GM19099 (cell line): ENCODE measurements around the gene HMX1.

Experiments used
- POLR2A ChIP-seq: IDR thresholded peaks from 3 replicates; pipeline ENCODE4 v1.6.1; 2011; ENCODE audit warnings: low read depth; ENCODE audit not compliant: insufficient read length; ENCODE audit errors: extremely low read depth

HMX1 gene

DNA sequence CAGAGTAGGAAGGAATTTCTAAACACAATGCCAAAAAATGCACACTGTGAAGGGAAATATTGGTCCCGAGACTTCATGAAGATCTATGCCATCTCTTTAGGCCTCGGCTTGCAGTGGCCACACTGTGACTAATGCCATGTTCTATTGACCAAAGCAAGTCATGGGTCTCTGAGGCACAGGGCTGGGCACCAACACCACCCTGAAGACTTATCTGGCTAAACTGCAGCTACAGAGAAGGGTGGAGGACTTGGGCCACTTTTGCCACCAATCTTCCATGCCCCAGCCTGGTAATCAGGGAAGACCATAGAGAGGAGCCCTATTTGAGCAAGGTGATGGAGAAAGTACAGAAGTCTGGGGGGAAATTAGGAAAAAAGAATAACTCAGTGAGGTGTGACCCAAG lies 42.1 kb downstream of the HMX1 start:
- TF ChIP-seq POLR2A: no peak

- no peak for TF ChIP-seq POLR2A
Measured at GRCh38 chr4:8828869-8829268, 42.8 kb downstream of the HMX1 start.

GRCh38 chr4:8821151-8821950 lies 50.3 kb downstream of the HMX1 start:
- no peak for TF ChIP-seq POLR2A

DNA sequence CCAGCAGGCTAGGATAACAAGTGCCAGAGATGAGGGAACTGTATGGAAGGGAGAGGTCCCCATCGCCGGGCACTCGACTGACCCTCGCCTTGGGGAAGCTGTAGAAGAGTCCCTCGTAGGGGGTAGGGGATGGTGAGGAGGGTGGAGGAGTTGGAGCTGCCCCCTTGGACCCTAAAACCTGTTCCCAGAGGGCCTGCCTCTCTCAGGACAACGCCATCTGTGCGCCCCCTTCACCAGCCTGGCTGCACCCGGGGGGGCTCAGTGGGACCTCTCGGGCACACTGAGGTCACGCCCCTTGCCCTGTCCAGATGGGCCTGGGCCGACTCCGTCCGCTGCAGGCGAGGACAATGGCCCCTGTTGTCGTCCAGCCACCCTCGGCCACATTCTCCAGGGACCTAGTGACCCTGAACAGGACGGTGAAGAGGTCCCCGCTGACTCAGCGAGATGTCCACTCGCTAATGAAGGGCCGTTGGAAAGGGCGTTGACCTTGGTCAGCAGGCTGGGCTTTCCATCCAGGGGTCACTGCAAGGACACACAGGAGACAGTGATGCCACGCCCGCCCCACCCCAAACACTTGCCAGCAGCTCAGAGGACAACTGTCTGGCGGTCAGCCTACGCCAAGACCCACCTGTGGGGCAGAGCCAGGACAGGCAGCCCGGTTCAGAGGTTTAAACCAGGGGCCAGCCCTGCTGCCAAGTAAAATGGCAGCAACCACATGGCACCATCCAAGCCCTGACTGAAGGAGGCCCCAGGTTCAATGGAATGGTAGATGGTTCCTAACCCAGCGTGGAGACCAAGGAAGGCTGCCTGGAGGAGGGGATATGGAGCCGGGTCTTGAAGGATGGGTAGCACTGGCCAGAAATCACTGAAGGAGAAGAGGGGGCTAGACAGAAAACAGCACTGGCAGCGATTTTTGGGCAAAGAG lies 51.2 kb downstream of the HMX1 start:
- TF ChIP-seq POLR2A: no peak

DNA sequence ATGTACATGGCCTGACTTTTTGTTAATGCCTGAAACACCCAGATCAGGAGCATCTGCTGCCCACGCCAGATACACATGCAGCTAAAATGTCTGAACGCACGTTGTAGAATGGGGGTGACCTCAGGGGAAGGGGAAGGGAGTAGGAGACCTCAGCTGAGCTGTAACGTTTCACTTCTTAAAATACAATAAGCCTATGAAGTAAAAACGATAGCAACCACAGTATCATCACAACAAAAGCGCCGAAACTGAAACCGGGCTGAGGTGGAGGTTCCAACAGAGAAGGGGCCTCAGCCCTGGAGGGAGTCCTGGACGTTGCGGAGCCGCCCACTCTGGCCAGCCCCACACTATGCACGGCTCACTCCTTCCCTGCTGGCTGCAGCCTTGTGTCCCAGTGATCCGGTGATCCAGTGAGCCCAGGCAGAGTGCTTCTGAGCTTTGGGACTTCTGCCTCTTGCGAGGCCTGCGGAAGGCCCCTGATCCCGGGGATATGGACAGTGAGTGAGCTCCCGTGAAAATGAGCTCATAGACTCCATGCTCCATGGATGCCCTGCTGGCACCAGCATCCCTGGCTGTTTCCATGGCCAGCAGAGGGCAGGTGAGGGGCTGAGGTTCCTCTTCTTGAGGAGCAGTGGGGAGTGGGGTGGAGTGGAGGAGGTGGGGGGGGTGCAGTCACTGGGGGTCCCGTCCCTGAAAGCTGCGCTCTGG lies 52.0 kb downstream of the HMX1 start:
- TF ChIP-seq POLR2A: no peak

- no peak for TF ChIP-seq POLR2A
Measured at GRCh38 chr4:8819019-8819418, 52.6 kb downstream of the HMX1 start.

GRCh38 chr4:8818063-8818881 lies 53.4 kb downstream of the HMX1 start:
- TF ChIP-seq POLR2A: no peak

- no peak for TF ChIP-seq POLR2A
Measured at GRCh38 chr4:8817813-8818062, 53.9 kb downstream of the HMX1 start.

DNA sequence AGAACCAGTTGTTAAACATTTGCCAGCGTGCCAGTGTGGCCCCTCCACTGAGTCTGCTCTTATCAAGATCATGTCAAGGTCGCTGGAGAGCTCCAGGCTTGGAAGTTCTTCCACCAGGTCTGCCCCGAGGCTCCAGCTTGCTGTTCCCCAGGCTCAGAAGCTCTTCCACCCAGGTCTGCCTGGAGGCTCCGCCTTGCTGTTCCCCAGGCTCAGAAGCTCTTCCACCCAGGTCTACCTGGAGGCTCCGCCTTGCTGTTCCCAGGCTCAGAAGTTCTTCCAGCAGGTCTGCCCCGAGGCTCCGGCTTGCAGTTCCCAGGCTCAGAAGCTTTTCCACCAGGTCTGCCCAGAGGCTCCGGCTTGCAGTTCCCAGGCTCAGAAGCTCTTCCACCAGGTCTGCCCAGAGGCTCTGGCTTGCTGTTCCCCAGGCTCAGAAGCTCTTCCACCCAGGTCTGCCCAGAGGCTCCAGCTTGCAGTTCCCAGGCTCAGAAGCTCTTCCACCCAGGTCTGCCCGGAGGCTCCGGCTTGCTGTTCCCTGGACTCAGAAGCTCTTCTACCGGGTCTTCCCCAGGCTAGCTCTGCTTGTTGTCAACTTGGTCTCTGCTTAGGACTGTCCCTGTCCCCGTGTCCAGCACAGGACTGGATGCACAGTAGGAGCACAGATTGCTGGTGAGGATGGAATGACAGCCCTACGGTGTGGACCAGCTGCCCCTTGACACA lies 54.4 kb downstream of the HMX1 start:
- TF ChIP-seq POLR2A: no peak
